Bronchial epithelial cell (primary cell): ENCODE measurements around the gene CELF1. TPM values are rescaled to one million over a fixed set of nuclear protein-coding genes. Genes with fewer than 3 reads are reported as not detected.

Experiments used
- DNase-seq: peaks from one replicate; pipeline ENCODE4 v3.0.0-alpha.2; 2010; ENCODE audit warnings: low read depth
- FAIRE-seq: peaks from 2 replicates; lab custom pipeline; 2011; peaks lifted over from hg19 to GRCh38; lab: Jason Lieb, UNC
- H3K27me3 ChIP-seq: 2 replicates; pipeline ENCODE4 v1.5.1; 2011; ENCODE audit warnings: low read length; ENCODE audit not compliant: control insufficient read depth, insufficient read depth
- H3K36me3 ChIP-seq: 2 replicates; pipeline ENCODE4 v1.5.1; 2011; ENCODE audit warnings: low read length; ENCODE audit not compliant: control insufficient read depth, insufficient read depth
- H3K4me3 ChIP-seq: 2 replicates; pipeline ENCODE4 v1.5.1; 2011; ENCODE audit warnings: mild to moderate bottlenecking, low read depth, low read length, control low read depth
- total RNA-seq: library from RNA; depleted of rRNA; stranded (reverse); fragments of >200 nt; gene quantifications from 2 replicates; pipeline ENCODE4 v1.2.1, GENCODE V29; 2014
- TF ChIP-seq, protein P1 (sequence below): IDR thresholded peaks from 2 replicates; pipeline ENCODE4 v1.5.1; 2011; ENCODE audit warnings: mild to moderate bottlenecking, moderate library complexity, low read length, control low read depth, inconsistent platforms; ENCODE audit not compliant: insufficient read depth, severe bottlenecking

The CELF1 gene
- total RNA-seq, 1 donor from 2014 or later: 63.4 TPM

- Histone ChIP-seq H3K36me3 (no peaks in the 10 kb centered on the region), H3K4me3 (no peak overlapping the region), H3K27me3 (no peaks in the 10 kb centered on the region)
- FAIRE-seq: no peak
- no peak for DNase-seq
- TF ChIP-seq, protein P1, sequence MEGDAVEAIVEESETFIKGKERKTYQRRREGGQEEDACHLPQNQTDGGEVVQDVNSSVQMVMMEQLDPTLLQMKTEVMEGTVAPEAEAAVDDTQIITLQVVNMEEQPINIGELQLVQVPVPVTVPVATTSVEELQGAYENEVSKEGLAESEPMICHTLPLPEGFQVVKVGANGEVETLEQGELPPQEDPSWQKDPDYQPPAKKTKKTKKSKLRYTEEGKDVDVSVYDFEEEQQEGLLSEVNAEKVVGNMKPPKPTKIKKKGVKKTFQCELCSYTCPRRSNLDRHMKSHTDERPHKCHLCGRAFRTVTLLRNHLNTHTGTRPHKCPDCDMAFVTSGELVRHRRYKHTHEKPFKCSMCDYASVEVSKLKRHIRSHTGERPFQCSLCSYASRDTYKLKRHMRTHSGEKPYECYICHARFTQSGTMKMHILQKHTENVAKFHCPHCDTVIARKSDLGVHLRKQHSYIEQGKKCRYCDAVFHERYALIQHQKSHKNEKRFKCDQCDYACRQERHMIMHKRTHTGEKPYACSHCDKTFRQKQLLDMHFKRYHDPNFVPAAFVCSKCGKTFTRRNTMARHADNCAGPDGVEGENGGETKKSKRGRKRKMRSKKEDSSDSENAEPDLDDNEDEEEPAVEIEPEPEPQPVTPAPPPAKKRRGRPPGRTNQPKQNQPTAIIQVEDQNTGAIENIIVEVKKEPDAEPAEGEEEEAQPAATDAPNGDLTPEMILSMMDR: no peak
Observed at GRCh38 chr11:47437746-47438418, 115.0 kb downstream of the CELF1 start.

DNA sequence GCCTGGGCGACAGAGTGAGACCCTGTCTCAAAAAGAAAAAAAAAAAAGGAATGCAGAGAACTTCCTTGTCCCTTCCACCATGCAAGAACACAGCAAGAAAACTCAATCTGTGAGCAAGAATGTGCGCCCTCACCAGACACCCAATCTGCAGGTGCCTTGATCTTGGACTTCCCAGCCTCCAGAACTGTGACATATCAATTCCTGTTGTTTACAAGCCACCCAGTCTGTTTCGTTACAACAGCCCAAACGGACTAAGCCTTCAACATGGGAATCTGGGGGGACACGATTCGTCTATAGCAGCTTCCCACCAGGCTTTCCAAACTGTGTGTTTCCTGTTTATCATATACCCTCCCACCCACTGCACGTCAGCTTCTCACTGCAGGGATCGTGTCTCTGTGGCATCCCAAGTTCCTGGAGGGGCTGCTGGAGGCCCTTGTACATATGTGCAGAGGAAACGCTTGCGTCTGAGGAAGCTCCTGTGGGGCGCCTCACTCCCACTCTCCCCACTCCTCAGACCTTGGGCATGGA lies 115.7 kb downstream of the CELF1 start:
- peak; percentile 80 for FAIRE-seq
- Histone ChIP-seq H3K27me3 (no peaks in the 10 kb centered on the region), H3K36me3 (no peaks in the 10 kb centered on the region), H3K4me3 (no peak overlapping the region)
- DNase-seq: no peak
- TF ChIP-seq, protein P1: no peak

DNA sequence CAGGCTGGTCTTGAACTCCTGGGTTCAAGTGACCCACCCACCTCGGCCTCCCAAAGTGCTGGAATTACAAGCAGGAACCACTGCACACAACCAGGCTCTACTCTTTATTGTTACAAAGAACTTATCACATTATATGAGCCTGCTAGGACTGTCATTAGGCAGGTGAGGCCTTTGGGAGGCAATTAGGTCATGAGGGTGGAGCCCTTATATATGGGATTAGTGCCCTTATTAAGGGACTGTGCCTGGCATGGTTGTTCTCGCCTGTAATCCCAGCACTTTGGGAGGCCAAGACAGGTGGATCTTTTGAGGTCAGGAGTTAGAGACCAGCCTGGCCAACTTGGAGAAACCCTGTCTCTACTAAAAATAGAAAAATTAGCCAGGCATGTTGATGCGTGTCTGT lies 116.2 kb downstream of the CELF1 start:
- Histone ChIP-seq H3K36me3 (no peaks in the 10 kb centered on the region), H3K27me3 (no peaks in the 10 kb centered on the region), H3K4me3 (no peak overlapping the region)
- FAIRE-seq: no peak
- DNase-seq: no peak
- TF ChIP-seq, protein P1: no peak

DNA sequence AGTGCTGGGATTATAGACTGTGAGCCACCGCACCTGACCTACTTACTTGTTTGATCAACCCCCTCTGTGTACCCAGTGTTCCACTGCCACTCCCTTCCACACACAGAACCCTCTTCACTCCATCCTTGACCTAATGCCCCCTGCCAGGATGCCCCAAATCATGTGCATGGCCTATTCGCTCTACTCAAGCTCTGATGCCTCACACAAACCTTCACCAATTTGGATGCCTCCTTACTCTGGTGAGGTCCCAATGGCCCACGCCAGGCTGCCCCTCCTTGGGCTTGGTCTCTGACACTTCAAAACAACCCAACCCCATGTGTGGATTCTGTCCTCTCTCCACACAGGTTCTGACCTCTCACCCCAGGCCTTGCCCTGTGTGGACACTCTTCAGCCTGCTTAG lies 117.2 kb downstream of the CELF1 start:
- Histone ChIP-seq H3K27me3 (no peaks in the 10 kb centered on the region), H3K36me3 (no peaks in the 10 kb centered on the region), H3K4me3 (no peak overlapping the region)
- DNase-seq (no peak), FAIRE-seq (no peak)
- TF ChIP-seq, protein P1: no peak

DNA sequence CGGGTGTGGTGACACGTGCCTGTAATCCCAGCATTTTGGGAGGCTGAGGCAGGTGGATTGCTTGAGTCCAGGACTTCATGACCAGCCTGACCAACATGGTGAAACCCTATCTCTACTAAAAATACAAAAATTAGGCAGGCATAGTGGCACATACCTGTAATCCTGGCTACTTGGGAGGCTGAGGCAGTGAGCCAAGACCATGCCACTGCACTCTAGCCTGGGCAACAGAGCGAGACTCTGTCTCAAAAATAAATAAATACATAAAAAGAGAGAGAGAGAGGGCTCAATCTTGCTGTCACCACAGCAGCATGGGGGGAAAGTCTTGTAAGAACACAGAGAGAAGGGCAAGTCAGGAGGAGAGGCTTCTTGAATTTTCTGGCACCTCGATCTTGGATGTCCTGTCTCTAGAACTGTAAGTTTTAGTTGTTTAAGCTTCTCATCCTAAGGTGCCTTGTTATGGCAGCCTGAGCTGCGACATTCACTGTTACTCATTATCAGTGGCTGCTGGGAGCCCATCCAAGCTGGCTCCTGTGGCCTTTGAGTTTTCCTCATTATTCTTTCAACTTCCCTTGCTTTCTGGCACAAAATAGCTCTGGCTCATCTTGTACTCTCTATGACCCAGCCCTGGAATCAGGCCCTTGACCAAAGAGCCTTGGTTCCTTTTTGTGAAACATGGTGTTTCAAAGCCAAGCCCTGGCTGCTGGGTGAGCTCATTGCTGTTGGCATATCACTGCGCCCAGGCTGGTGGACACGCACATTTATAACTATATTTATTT lies 118.7 kb downstream of the CELF1 start:
- FAIRE-seq (no peak), DNase-seq (no peak)
- H3K4me3 ChIP-seq: no peak overlapping the region
- H3K27me3 ChIP-seq: no peaks in the 10 kb centered on the region
- TF ChIP-seq, protein P1: no peak
- H3K36me3 ChIP-seq: no peaks in the 10 kb centered on the region
